SK-N-SH (cell line): ENCODE results near the gene C2CD3. TPM values are rescaled to one million over a fixed set of nuclear protein-coding genes. Genes with fewer than 3 reads are reported as not detected.

Experiments used
- CTCF ChIA-PET: fragments of 300-600, 350-600 bp; formaldehyde crosslinking; extraction: SDS; loops from one replicate; lab custom pipeline; 2021; lab: Yijun Ruan, JAX
- POLR2A ChIA-PET: fragments of 350-600 bp; sonication (Branson Sonifier 250); formaldehyde crosslinking; extraction: SDS; loops from one replicate; lab custom pipeline; 2020; ENCODE audit warnings: antibody characterized with exemption, inconsistent platforms; lab: Yijun Ruan, JAX
- DNase-seq: peaks from one replicate; pipeline ENCODE4 v3.0.0; 2012
- H2AFZ ChIP-seq: fragments of 200-600 bp; sonication (generic); 2 replicates; pipeline ENCODE4 v1.8.1; 2016; ENCODE audit warnings: antibody characterized with exemption, mild to moderate bottlenecking, low read depth
- H3F3A ChIP-seq: fragments of 200-600 bp; sonication (generic); replicated peaks from 2 replicates; pipeline ENCODE3; 2016; ENCODE audit warnings: antibody characterized with exemption, mild to moderate bottlenecking; ENCODE audit not compliant: insufficient read depth
- H3K27ac ChIP-seq, 2 experiments: fragments of 200-500 bp in 1 of 2; fragments of 200-600 bp in 1 of 2; sonication (Bioruptor generic) in 1 of 2; sonication (generic), shearing (Covaris generic) in 1 of 2; 2 replicates each; pipeline versions ENCODE4 v1.5.1 to v1.6.1; 2014 to 2016; ENCODE audit warnings: low read depth in 2 of 2, inconsistent platforms in 1 of 2, low read length in 1 of 2, mild to moderate bottlenecking in 1 of 2, mixed read lengths in 1 of 2
- H3K27me3 ChIP-seq: fragments of 200-600 bp; sonication (generic), shearing (Covaris generic); 2 replicates; pipeline ENCODE4 v1.6.1; 2016; ENCODE audit warnings: mixed run types; ENCODE audit not compliant: insufficient read depth
- H3K36me3 ChIP-seq, 2 experiments: fragments of 200-500 bp in 1 of 2; fragments of 200-600 bp in 1 of 2; sonication (Bioruptor generic) in 1 of 2; sonication (generic) in 1 of 2; replicated peaks in 1 of 2; 2 replicates each; pipeline versions ENCODE3 to v1.5.1; 2014 to 2016; ENCODE audit warnings: low read length in 1 of 2, mild to moderate bottlenecking in 1 of 2; ENCODE audit not compliant: insufficient read depth in 2 of 2, control insufficient read depth in 1 of 2
- H3K4me1 ChIP-seq, 2 experiments: fragments of 200-500 bp in 1 of 2; fragments of 200-600 bp in 1 of 2; sonication (Bioruptor generic) in 1 of 2; sonication (generic), shearing (Covaris generic) in 1 of 2; 2 replicates each; pipeline versions ENCODE4 v1.5.1 to v1.6.1; 2014 to 2016; ENCODE audit warnings: low read depth in 1 of 2, low read length in 1 of 2, mixed run types in 1 of 2; ENCODE audit not compliant: insufficient read depth in 2 of 2, control insufficient read depth in 1 of 2
- H3K4me2 ChIP-seq: fragments of 200-600 bp; sonication (generic), shearing (Covaris generic); 2 replicates; pipeline ENCODE4 v1.6.1; 2017; ENCODE audit warnings: mixed run types
- H3K4me3 ChIP-seq, 2 experiments: fragments of 200-500 bp in 1 of 2; fragments of 200-600 bp in 1 of 2; sonication (Bioruptor generic) in 1 of 2; sonication (generic), shearing (Covaris generic) in 1 of 2; 2 replicates each; pipeline versions ENCODE4 v1.5.1 to v1.8.1; 2014 to 2016; ENCODE audit warnings: low read depth in 2 of 2, inconsistent platforms in 1 of 2, low read length in 1 of 2, mild to moderate bottlenecking in 1 of 2, mixed read lengths in 1 of 2, moderate library complexity in 1 of 2
- H3K79me2 ChIP-seq: fragments of 200-600 bp; sonication (generic); 2 replicates; pipeline ENCODE4 v1.8.1; 2017; ENCODE audit warnings: mild to moderate bottlenecking; ENCODE audit not compliant: insufficient read depth
- H3K9ac ChIP-seq: fragments of 200-600 bp; sonication (generic); 2 replicates; pipeline ENCODE4 v1.6.1; 2017; ENCODE audit warnings: mixed run types
- H3K9me2 ChIP-seq: fragments of 200-600 bp; sonication (generic); 2 replicates; pipeline ENCODE4 v1.6.1; 2017; ENCODE audit warnings: mixed run types
- H3K9me3 ChIP-seq: fragments of 200-600 bp; sonication (generic); 2 replicates; pipeline ENCODE4 v1.6.1; 2017; ENCODE audit warnings: mixed run types, mild to moderate bottlenecking, moderate library complexity
- H4K20me1 ChIP-seq: fragments of 200-600 bp; sonication (generic); 2 replicates; pipeline ENCODE4 v1.6.1; 2017; ENCODE audit warnings: mild to moderate bottlenecking, mixed run types; ENCODE audit not compliant: insufficient read depth
- CTCF ChIP-seq: fragments of 200-600 bp; sonication (generic); IDR thresholded peaks from 2 replicates; pipeline ENCODE4 v1.6.1; 2017; ENCODE audit warnings: antibody characterized with exemption, mild to moderate bottlenecking, moderate library complexity
- IRF3 ChIP-seq: fragments of 150-350 bp; IDR thresholded peaks from 2 replicates; pipeline ENCODE4 v1.6.1; 2016; ENCODE audit warnings: mild to moderate bottlenecking, low read depth, low read length
- JUND ChIP-seq: IDR thresholded peaks from 2 replicates; pipeline ENCODE4 v1.4.0; 2012
- MAX ChIP-seq: IDR thresholded peaks from 2 replicates; pipeline ENCODE4 v1.4.0; 2012; ENCODE audit warnings: low read depth
- NRF1 ChIP-seq: IDR thresholded peaks from 2 replicates; pipeline ENCODE4 v1.6.1; 2012; ENCODE audit warnings: low read depth, mild to moderate bottlenecking, low read length
- RAD21 ChIP-seq: IDR thresholded peaks from 2 replicates; pipeline ENCODE4 v1.6.1; 2012; ENCODE audit warnings: mild to moderate bottlenecking, low read length
- RCOR1 ChIP-seq: fragments of 150-350 bp; IDR thresholded peaks from 2 replicates; pipeline ENCODE4 v1.6.1; 2017; ENCODE audit warnings: antibody characterized with exemption, low read length
- RXRA ChIP-seq: IDR thresholded peaks from 2 replicates; pipeline ENCODE4 v1.4.0; 2012; ENCODE audit warnings: low read depth, mild to moderate bottlenecking, borderline replicate concordance
- SMC3 ChIP-seq: IDR thresholded peaks from 2 replicates; pipeline ENCODE4 v1.6.1; 2012; ENCODE audit warnings: low read depth, low read length, improper control_type of control experiment
- TAF1 ChIP-seq: IDR thresholded peaks from 2 replicates; pipeline ENCODE4 v1.6.1; 2012; ENCODE audit warnings: low read depth, mild to moderate bottlenecking, low read length, moderate library complexity, borderline replicate concordance
- TEAD4 ChIP-seq: IDR thresholded peaks from 2 replicates; pipeline ENCODE4 v1.4.0; 2012; ENCODE audit warnings: mild to moderate bottlenecking, borderline replicate concordance; ENCODE audit not compliant: insufficient read depth
- USF1 ChIP-seq: IDR thresholded peaks from 2 replicates; pipeline ENCODE4 v1.4.0; 2012; ENCODE audit warnings: low read depth, borderline replicate concordance
- WGBS: methylation state at CpG from one replicate; pipeline ENCODE4 v1.1.6; 2017; ENCODE audit warnings: low lambda C conversion rate; 5-methylcytosine and 5-hydroxymethylcytosine counted together
- polyA plus RNA-seq, 3 experiments: library from polyadenylated mRNA; depleted of rRNA; stranded (reverse); fragments of >200 nt; gene quantifications; 2 replicates each; pipeline ENCODE4 v1.2.3, GENCODE V29; 2012

The C2CD3 gene
- polyA plus RNA-seq, 1 of the 3 experiments (the other 2 are of a cell fraction) = 7.0 TPM

DNA sequence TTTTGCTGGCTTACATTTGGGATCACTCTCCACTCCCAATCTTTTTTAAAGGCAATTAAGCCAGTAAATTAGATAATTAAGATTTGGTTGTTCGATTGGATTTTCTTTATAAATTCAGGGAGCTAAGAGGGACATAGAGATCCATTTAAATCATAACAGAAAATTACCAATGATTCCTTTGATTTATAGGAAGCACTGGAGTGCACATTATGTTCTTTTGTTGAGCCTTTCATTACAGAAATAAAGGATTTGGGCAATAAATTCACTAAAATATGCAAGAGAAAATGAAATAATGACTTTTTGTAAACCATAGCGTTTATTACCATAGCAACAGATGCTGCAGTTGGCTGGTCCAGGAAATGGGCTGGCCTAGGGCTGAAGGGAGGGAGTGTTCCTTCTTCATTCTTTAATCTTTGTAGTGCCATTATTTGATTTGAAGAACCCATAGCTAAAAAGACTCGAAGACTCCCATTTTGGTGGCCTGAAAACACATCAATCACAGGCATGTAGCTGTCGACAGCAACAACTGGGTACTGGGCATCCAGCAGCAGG is 73.0 kb downstream of the C2CD3 start:
- Histone ChIP-seq H3K36me3 (peaks cover 30 to 90% of the 10 kb centered on the region in 2 experiments), H3F3A (no peaks in the 10 kb centered on the region), H3K27ac (no peak overlapping the region), H3K4me1 (no peaks in the 10 kb centered on the region), H3K9ac (no peak overlapping the region), H4K20me1 (no peaks in the 10 kb centered on the region), H3K27me3 (no peaks in the 10 kb centered on the region), H3K9me2 (no peaks in the 10 kb centered on the region), H3K79me2 (no peaks in the 10 kb centered on the region), H2AFZ (no peak overlapping the region), H3K4me2 (no peak overlapping the region), H3K4me3 (no peak overlapping the region), H3K9me3 (no peaks in the 10 kb centered on the region)
- no peak for DNase-seq
- 69% methylated on average over 4 of the region's 4 CpGs for WGBS
- ChIA-PET CTCF (no interaction called here), POLR2A (no interaction called here)
- TF ChIP-seq RCOR1 (no peak), IRF3 (no peak), SMC3 (no peak), NRF1 (no peak), MAX (no peak), USF1 (no peak), TAF1 (no peak)

GRCh38 chr11:74094393-74094792 is 76.4 kb downstream of the C2CD3 start:
- POLR2A ChIA-PET = no interaction called here
- Histone ChIP-seq H4K20me1 (no peaks in the 10 kb centered on the region), H3K27me3 (no peaks in the 10 kb centered on the region), H3K4me2 (no peak overlapping the region), H3K9me3 (no peaks in the 10 kb centered on the region), H3F3A (no peaks in the 10 kb centered on the region), H3K4me1 (no peaks in the 10 kb centered on the region), H3K27ac (no peak overlapping the region), H3K9ac (no peak overlapping the region), H3K36me3 (peaks cover 37 to 89% of the 10 kb centered on the region in 2 experiments), H3K79me2 (no peaks in the 10 kb centered on the region), H3K4me3 (no peak overlapping the region), H2AFZ (no peak overlapping the region), H3K9me2 (no peaks in the 10 kb centered on the region)
- no peak for TF ChIP-seq RCOR1
- no peak for TF ChIP-seq JUND
- no peak for TF ChIP-seq RAD21
- no peak for TF ChIP-seq CTCF
- no peak for TF ChIP-seq TAF1
- TF ChIP-seq USF1 = no peak
- no peak for TF ChIP-seq TEAD4
- TF ChIP-seq RXRA = no peak
- CTCF ChIA-PET = no interaction called here
- DNase-seq = no peak
- WGBS = 96% methylated on average over 4 of the region's 4 CpGs
